Adrenal gland (tissue), 5 donors: ENCODE results near the gene FBXO41.

Experiments
- CTCF ChIP-seq, 6 experiments: fragments of 450-650 bp in 4 of 6; fragments of 200-600 bp in 2 of 6; sonication (generic) in 1 of 6; IDR thresholded peaks; 1 replicate in 5 of 6; 2 replicates in 1 of 6; pipeline versions ENCODE4 v1.5.1 to v1.8.0; 2016 to 2021; ENCODE audit warnings: antibody characterized with exemption in 6 of 6, mild to moderate bottlenecking in 2 of 6, moderate library complexity in 1 of 6
- POLR2A ChIP-seq, 2 donors: fragments of 450-650 bp; IDR thresholded peaks; one replicate each; pipeline ENCODE4 v1.6.1; 2017; ENCODE audit warnings: antibody characterized with exemption in 2 of 2, mild to moderate bottlenecking in 2 of 2, moderate library complexity in 1 of 2
- donor health status: DM: no; HTN: no; CAD: no.

- no peak for TF ChIP-seq POLR2A (IDR thresholded peaks at IDR 0.05)
- no peak for TF ChIP-seq CTCF (IDR thresholded peaks at IDR 0.05)
Measured at GRCh38 chr2:73301636-73302035, 17.4 kb upstream of the FBXO41 start.
